Liver (tissue), 9 donors: ENCODE measurements around the gene FRMD1. TPM values are rescaled to one million over a fixed set of nuclear protein-coding genes. Genes with fewer than 3 reads are reported as not detected.

Experiments used
- DNase-seq: peaks from one replicate; pipeline ENCODE4 v3.0.0-alpha.2; 2017; ENCODE audit warnings: low spot score
- H3K27ac ChIP-seq, 2 donors: one replicate each; pipeline ENCODE4 v1.7.0; 2013; ENCODE audit warnings: inconsistent platforms in 2 of 2, low read length in 2 of 2, control low read depth in 1 of 2, low read depth in 1 of 2, mild to moderate bottlenecking in 1 of 2
- H3K27me3 ChIP-seq, 4 donors: one replicate each; pipeline versions ENCODE4 v1.6.1 to v1.7.0; 2013; ENCODE audit warnings: low read length in 3 of 4, inconsistent platforms in 1 of 4, mild to moderate bottlenecking in 1 of 4, moderate library complexity in 1 of 4; ENCODE audit not compliant: control insufficient read depth in 4 of 4, insufficient read depth in 4 of 4
- H3K36me3 ChIP-seq, 4 donors: one replicate each; pipeline versions ENCODE4 v1.6.1 to v1.7.0; 2013; ENCODE audit warnings: low read length in 3 of 4, mild to moderate bottlenecking in 3 of 4, low read depth in 1 of 4, moderate library complexity in 1 of 4; ENCODE audit not compliant: control insufficient read depth in 4 of 4, insufficient read depth in 3 of 4
- H3K4me1 ChIP-seq, 4 donors: one replicate each; pipeline versions ENCODE4 v1.6.1 to v1.7.0; 2013; ENCODE audit warnings: low read length in 3 of 4, mild to moderate bottlenecking in 3 of 4, moderate library complexity in 1 of 4; ENCODE audit not compliant: control insufficient read depth in 4 of 4, insufficient read depth in 4 of 4
- H3K4me3 ChIP-seq, 3 donors: one replicate each; pipeline versions ENCODE4 v1.6.1 to v1.7.0; 2013; ENCODE audit warnings: low read length in 3 of 3, control low read depth in 1 of 3, low read depth in 1 of 3, mild to moderate bottlenecking in 1 of 3
- H3K9ac ChIP-seq, 2 donors: one replicate each; pipeline ENCODE4 v1.7.0; 2013; ENCODE audit warnings: low read length in 2 of 2, mild to moderate bottlenecking in 2 of 2, moderate library complexity in 2 of 2, control low read depth in 1 of 2, low read depth in 1 of 2
- H3K9me3 ChIP-seq, 4 donors: one replicate each; pipeline versions ENCODE4 v1.6.1 to v1.7.0; 2013; ENCODE audit warnings: low read length in 3 of 4; ENCODE audit not compliant: control insufficient read depth in 4 of 4
- EGR1 ChIP-seq, 2 donors: IDR thresholded peaks; 2 replicates each; pipeline ENCODE4 v1.6.1; 2016 to 2018; ENCODE audit warnings: antibody characterized with exemption in 2 of 2, low read depth in 2 of 2
- FOXA1 ChIP-seq: IDR thresholded peaks from 2 replicates; pipeline ENCODE4 v1.6.1; 2016; ENCODE audit warnings: antibody characterized with exemption
- FOXA2 ChIP-seq: IDR thresholded peaks from 2 replicates; pipeline ENCODE4 v1.6.1; 2016; ENCODE audit warnings: antibody characterized with exemption
- GABPA ChIP-seq, 2 donors: IDR thresholded peaks in 1 of 2; conservative IDR thresholded peaks in 1 of 2; 2 replicates each; pipeline ENCODE4 v1.6.1; 2016; ENCODE audit warnings: antibody characterized with exemption in 2 of 2, mild to moderate bottlenecking in 1 of 2, moderate library complexity in 1 of 2
- HNF4A ChIP-seq, 2 donors: conservative IDR thresholded peaks; 2 replicates each; pipeline ENCODE4 v1.6.1; 2016; ENCODE audit warnings: antibody characterized with exemption in 2 of 2, mild to moderate bottlenecking in 2 of 2
- HNF4G ChIP-seq: IDR thresholded peaks from 2 replicates; pipeline ENCODE4 v1.6.1; 2016; ENCODE audit warnings: antibody characterized with exemption
- JUND ChIP-seq, 2 donors: IDR thresholded peaks; 2 replicates each; pipeline ENCODE4 v1.6.1; 2016; ENCODE audit warnings: antibody characterized with exemption in 2 of 2
- NR2F2 ChIP-seq: IDR thresholded peaks from 2 replicates; pipeline ENCODE4 v1.6.1; 2016; ENCODE audit warnings: antibody characterized with exemption
- RAD21 ChIP-seq, 2 donors: IDR thresholded peaks; 2 replicates each; pipeline ENCODE4 v1.6.1; 2016; ENCODE audit warnings: antibody characterized with exemption in 2 of 2, mild to moderate bottlenecking in 2 of 2
- RXRA ChIP-seq, 2 donors: IDR thresholded peaks; 2 replicates each; pipeline ENCODE4 v1.6.1; 2017 to 2018; ENCODE audit warnings: antibody characterized with exemption in 2 of 2, mild to moderate bottlenecking in 1 of 2
- SP1 ChIP-seq: IDR thresholded peaks from 2 replicates; pipeline ENCODE4 v1.6.1; 2018; ENCODE audit warnings: antibody characterized with exemption, mild to moderate bottlenecking
- TAF1 ChIP-seq: conservative IDR thresholded peaks from 2 replicates; pipeline ENCODE4 v1.6.1; 2016; ENCODE audit warnings: antibody characterized with exemption, mild to moderate bottlenecking
- YY1 ChIP-seq: IDR thresholded peaks from 2 replicates; pipeline ENCODE4 v1.6.1; 2016; ENCODE audit warnings: antibody characterized with exemption, mild to moderate bottlenecking
- WGBS: extraction: QIAGEN DNeasy Blood & Tissue Kit; methylation state at CpG from one replicate; pipeline ENCODE4 v1.1.7; 2013; 5-methylcytosine and 5-hydroxymethylcytosine counted together
- polyA plus RNA-seq, 2 donors: library from polyadenylated mRNA; stranded (reverse) in 1 of 2; unstranded in 1 of 2; fragments of 200-250 nt in 1 of 2; fragments of >200 nt in 1 of 2; fragmentation: Nextera tagmentation in 1 of 2; extraction: Ambion mirVana in 1 of 2; gene quantifications; one replicate each; pipeline versions ENCODE4 v1.2.1 to v1.2.3, GENCODE V29; 2013 to 2015
- total RNA-seq, 2 donors: library from RNA; depleted of rRNA; stranded (reverse); fragments of >200 nt; gene quantifications; one replicate each; pipeline ENCODE4 v1.2.3, GENCODE V29; 2014
- TF ChIP-seq, protein P1 (sequence below): IDR thresholded peaks from 2 replicates; pipeline ENCODE4 v1.6.1; 2016; ENCODE audit warnings: antibody characterized with exemption
- TF ChIP-seq, protein P2 (sequence below): IDR thresholded peaks from 2 replicates; pipeline ENCODE4 v1.6.1; 2016; ENCODE audit warnings: antibody characterized with exemption
- TF ChIP-seq, protein P3 (sequence below): fragments of 150-350 bp; IDR thresholded peaks from 2 replicates; pipeline ENCODE4 v1.5.1; 2017; ENCODE audit warnings: improper control_type of control experiment, low read depth, low read length; ENCODE audit not compliant: missing input control
- TF ChIP-seq, protein P4 (sequence below): IDR thresholded peaks from 2 replicates; pipeline ENCODE4 v1.6.1; 2016; ENCODE audit warnings: antibody characterized with exemption, mild to moderate bottlenecking
- TF ChIP-seq, protein P5 (sequence below): IDR thresholded peaks from 2 replicates; pipeline ENCODE4 v1.6.1; 2016; ENCODE audit warnings: antibody characterized with exemption
- donor health status: healthy.
- donor health status: healthy.
- donor health status: healthy.
- donor health status: healthy.
- donor health status: healthy.

Gene FRMD1
- total and polyA plus RNA-seq, 4 donors: 0.04 to 0.17 (median 0.12) TPM

DNA sequence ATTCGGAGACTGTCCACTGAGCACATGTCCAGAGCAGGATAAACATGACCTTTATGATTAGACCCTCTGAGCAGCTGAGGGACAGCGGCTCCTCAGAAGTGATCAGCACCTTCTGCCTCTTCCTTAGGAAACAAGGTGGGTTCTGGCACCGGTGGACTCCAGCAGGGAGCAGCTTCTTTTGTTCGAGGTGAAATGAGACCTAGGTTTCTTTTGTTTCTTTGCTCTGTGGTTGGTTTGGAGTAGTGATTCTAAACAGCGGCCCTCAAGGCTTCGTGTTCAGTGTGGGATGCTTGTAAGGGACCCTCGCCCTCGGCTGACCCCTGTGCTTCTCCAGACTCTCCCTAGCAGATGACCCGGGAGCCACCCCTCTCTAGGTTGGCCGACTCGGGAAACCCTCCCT is 14.6 kb upstream of the FRMD1 start:
- Histone ChIP-seq H3K4me1 (no peaks in the 10 kb centered on the region), H3K9ac (no peak overlapping the region), H3K27me3 (no peaks in the 10 kb centered on the region), H3K27ac (no peak overlapping the region), H3K4me3 (no peak overlapping the region), H3K9me3 (no peaks in the 10 kb centered on the region), H3K36me3 (no peaks in the 10 kb centered on the region)
- 88% methylated on average over 11 of the region's 11 CpGs for WGBS
- DNase-seq: no peak
- TF ChIP-seq, protein P1, sequence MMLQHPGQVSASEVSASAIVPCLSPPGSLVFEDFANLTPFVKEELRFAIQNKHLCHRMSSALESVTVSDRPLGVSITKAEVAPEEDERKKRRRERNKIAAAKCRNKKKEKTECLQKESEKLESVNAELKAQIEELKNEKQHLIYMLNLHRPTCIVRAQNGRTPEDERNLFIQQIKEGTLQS: no peak
- TF ChIP-seq JUND (IDR thresholded peaks at IDR 0.05) (no peak), SP1 (no peak), FOXA2 (no peak), GABPA (IDR thresholded peaks at IDR 0.05 in 1 of 2, conservative IDR thresholded peaks at IDR 0.05 in 1 of 2) (no peak), YY1 (no peak), RAD21 (IDR thresholded peaks at IDR 0.05) (no peak), HNF4A (conservative IDR thresholded peaks at IDR 0.05) (no peak), NR2F2 (no peak), RXRA (IDR thresholded peaks at IDR 0.05) (no peak), HNF4G (no peak), FOXA1 (no peak), EGR1 (IDR thresholded peaks at IDR 0.05; ENCODE audit: low read depth in 2 of 2) (no peak), TAF1 (no peak)
- TF ChIP-seq, protein P2, sequence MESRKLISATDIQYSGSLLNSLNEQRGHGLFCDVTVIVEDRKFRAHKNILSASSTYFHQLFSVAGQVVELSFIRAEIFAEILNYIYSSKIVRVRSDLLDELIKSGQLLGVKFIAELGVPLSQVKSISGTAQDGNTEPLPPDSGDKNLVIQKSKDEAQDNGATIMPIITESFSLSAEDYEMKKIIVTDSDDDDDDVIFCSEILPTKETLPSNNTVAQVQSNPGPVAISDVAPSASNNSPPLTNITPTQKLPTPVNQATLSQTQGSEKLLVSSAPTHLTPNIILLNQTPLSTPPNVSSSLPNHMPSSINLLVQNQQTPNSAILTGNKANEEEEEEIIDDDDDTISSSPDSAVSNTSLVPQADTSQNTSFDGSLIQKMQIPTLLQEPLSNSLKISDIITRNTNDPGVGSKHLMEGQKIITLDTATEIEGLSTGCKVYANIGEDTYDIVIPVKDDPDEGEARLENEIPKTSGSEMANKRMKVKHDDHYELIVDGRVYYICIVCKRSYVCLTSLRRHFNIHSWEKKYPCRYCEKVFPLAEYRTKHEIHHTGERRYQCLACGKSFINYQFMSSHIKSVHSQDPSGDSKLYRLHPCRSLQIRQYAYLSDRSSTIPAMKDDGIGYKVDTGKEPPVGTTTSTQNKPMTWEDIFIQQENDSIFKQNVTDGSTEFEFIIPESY: no peak
- TF ChIP-seq, protein P3, sequence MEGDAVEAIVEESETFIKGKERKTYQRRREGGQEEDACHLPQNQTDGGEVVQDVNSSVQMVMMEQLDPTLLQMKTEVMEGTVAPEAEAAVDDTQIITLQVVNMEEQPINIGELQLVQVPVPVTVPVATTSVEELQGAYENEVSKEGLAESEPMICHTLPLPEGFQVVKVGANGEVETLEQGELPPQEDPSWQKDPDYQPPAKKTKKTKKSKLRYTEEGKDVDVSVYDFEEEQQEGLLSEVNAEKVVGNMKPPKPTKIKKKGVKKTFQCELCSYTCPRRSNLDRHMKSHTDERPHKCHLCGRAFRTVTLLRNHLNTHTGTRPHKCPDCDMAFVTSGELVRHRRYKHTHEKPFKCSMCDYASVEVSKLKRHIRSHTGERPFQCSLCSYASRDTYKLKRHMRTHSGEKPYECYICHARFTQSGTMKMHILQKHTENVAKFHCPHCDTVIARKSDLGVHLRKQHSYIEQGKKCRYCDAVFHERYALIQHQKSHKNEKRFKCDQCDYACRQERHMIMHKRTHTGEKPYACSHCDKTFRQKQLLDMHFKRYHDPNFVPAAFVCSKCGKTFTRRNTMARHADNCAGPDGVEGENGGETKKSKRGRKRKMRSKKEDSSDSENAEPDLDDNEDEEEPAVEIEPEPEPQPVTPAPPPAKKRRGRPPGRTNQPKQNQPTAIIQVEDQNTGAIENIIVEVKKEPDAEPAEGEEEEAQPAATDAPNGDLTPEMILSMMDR: no peak
- TF ChIP-seq, protein P4, sequence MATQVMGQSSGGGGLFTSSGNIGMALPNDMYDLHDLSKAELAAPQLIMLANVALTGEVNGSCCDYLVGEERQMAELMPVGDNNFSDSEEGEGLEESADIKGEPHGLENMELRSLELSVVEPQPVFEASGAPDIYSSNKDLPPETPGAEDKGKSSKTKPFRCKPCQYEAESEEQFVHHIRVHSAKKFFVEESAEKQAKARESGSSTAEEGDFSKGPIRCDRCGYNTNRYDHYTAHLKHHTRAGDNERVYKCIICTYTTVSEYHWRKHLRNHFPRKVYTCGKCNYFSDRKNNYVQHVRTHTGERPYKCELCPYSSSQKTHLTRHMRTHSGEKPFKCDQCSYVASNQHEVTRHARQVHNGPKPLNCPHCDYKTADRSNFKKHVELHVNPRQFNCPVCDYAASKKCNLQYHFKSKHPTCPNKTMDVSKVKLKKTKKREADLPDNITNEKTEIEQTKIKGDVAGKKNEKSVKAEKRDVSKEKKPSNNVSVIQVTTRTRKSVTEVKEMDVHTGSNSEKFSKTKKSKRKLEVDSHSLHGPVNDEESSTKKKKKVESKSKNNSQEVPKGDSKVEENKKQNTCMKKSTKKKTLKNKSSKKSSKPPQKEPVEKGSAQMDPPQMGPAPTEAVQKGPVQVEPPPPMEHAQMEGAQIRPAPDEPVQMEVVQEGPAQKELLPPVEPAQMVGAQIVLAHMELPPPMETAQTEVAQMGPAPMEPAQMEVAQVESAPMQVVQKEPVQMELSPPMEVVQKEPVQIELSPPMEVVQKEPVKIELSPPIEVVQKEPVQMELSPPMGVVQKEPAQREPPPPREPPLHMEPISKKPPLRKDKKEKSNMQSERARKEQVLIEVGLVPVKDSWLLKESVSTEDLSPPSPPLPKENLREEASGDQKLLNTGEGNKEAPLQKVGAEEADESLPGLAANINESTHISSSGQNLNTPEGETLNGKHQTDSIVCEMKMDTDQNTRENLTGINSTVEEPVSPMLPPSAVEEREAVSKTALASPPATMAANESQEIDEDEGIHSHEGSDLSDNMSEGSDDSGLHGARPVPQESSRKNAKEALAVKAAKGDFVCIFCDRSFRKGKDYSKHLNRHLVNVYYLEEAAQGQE: no peak
- TF ChIP-seq, protein P5, sequence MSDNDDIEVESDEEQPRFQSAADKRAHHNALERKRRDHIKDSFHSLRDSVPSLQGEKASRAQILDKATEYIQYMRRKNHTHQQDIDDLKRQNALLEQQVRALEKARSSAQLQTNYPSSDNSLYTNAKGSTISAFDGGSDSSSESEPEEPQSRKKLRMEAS: no peak
